Common myeloid progenitor, CD34-positive (primary cell): ENCODE results near the gene IQCN.

Experiments
- CTCF ChIA-PET: fragments of 350-600 bp; sonication (Branson Sonifier 250); formaldehyde crosslinking; loops from one replicate; lab custom pipeline; 2021; ENCODE audit warnings: antibody characterized with exemption; lab: Charles Lee
- POLR2A ChIA-PET: fragments of 350-600 bp; sonication (Branson Sonifier 250); formaldehyde crosslinking; loops from one replicate; lab custom pipeline; 2021; ENCODE audit warnings: antibody characterized with exemption; lab: Charles Lee
- DNase-seq, 3 donors: peaks; one replicate each; pipeline versions ENCODE4 v3.0.0 to v3.0.0-alpha.2; 2013
- H3K27ac ChIP-seq, 2 experiments: 1 replicate in 1 of 2; 2 replicates in 1 of 2; pipeline ENCODE4 v1.7.0; 2013; ENCODE audit warnings: inconsistent platforms in 2 of 2, low read length in 2 of 2, mild to moderate bottlenecking in 2 of 2, low read depth in 1 of 2, moderate library complexity in 1 of 2; ENCODE audit not compliant: severe bottlenecking in 2 of 2, insufficient read depth in 1 of 2, poor library complexity in 1 of 2
- H3K27me3 ChIP-seq, 5 experiments: replicated peaks in 2 of 5; 1 replicate in 3 of 5; 2 replicates in 2 of 5; pipeline versions ENCODE4 v1.6.1 to v1.7.0; 2013; ENCODE audit warnings: low read length in 4 of 5, mild to moderate bottlenecking in 2 of 5, moderate library complexity in 2 of 5, inconsistent platforms in 1 of 5; ENCODE audit not compliant: insufficient read depth in 5 of 5, control insufficient read depth in 4 of 5
- H3K36me3 ChIP-seq, 4 experiments: 1 replicate in 2 of 4; 2 replicates in 2 of 4; pipeline versions ENCODE4 v1.6.1 to v1.7.0; 2013; ENCODE audit warnings: low read length in 3 of 4, control low read depth in 1 of 4, mild to moderate bottlenecking in 1 of 4; ENCODE audit not compliant: control insufficient read depth in 4 of 4, insufficient read depth in 4 of 4
- H3K4me1 ChIP-seq, 4 experiments: 1 replicate in 3 of 4; 2 replicates in 1 of 4; pipeline versions ENCODE4 v1.6.1 to v1.7.1; 2013; ENCODE audit warnings: low read length in 3 of 4, mild to moderate bottlenecking in 3 of 4, control low read depth in 1 of 4, inconsistent platforms in 1 of 4, moderate library complexity in 1 of 4; ENCODE audit not compliant: control insufficient read depth in 4 of 4, insufficient read depth in 4 of 4; ENCODE audit errors: control extremely low read depth in 1 of 4
- H3K4me3 ChIP-seq, 7 experiments: 1 replicate in 4 of 7; 2 replicates in 3 of 7; pipeline versions ENCODE4 v1.5.1 to v1.7.0; 2013; ENCODE audit warnings: mild to moderate bottlenecking in 7 of 7, low read length in 6 of 7, moderate library complexity in 6 of 7, inconsistent platforms in 2 of 7, low read depth in 2 of 7, control low read depth in 1 of 7; ENCODE audit not compliant: insufficient read depth in 4 of 7, control insufficient read depth in 1 of 7; ENCODE audit errors: extremely low read depth in 1 of 7
- H3K9me3 ChIP-seq, 5 experiments: 1 replicate in 4 of 5; 2 replicates in 1 of 5; pipeline versions ENCODE4 v1.6.1 to v1.7.1; 2013; ENCODE audit warnings: low read length in 4 of 5, mild to moderate bottlenecking in 2 of 5, inconsistent platforms in 1 of 5, low read depth in 1 of 5, moderate library complexity in 1 of 5; ENCODE audit not compliant: control insufficient read depth in 4 of 5, insufficient read depth in 2 of 5; ENCODE audit errors: control extremely low read depth in 1 of 5
- WGBS: methylation state at CpG from one replicate; pipeline ENCODE4 v1.1.5; 2013; ENCODE audit not compliant: insufficient coverage; 5-methylcytosine and 5-hydroxymethylcytosine counted together

Gene IQCN

DNA sequence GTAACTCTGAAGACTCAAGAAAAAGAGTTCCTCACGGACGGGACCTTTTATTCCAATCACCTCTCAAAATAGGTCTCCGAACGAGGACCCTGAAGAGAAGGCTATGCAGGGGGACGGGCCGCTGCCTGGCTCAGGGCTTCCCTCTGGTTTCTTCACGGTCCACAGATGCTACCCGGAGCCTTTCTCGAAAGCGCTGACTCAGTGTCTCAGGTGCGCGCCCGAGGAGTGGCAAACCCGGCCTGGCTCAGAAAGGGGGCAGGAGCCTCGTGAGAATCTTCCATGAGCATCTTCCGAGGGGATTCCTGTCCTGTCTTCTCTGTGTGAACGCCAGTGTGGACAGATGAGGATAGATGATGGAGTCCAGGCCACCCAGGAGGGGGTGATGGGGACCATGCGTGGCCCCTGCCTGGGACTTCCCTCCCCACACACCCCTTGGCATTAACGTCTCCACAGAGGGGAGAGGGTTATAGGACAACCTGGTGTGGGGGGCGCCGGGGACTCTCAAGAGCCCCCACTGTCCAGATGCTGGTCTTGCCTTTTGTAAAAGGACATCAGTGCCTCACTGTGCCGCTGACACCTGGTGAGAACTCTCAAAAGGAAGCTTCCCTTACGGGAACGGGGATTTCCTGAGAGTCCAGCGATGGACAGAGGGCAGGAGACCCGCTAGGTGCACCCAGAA lies 32.1 kb upstream of the IQCN start:
- ChIA-PET POLR2A (no interaction called here), CTCF (interaction anchor here (0.8 to 2.2 kb wide), 2 partner anchors 10 to 16 kb away, joined by 5 to 18 read pairs; partner anchors contain the start of gene LSM4)
- Histone ChIP-seq H3K27ac (no peak overlapping the region), H3K27me3 (no peaks in the 10 kb centered on the region), H3K4me1 (peaks cover 0 to 55% (median 43%) of the 10 kb centered on the region in 4 experiments), H3K4me3 (no peak overlapping the region), H3K9me3 (no peaks in the 10 kb centered on the region), H3K36me3 (peaks cover 2 to 55% (median 29%) of the 10 kb centered on the region in 4 experiments)
- 93% methylated on average over 22 of the region's 26 CpGs for WGBS
- no peak for DNase-seq

- CTCF ChIA-PET: interaction anchor here (0.8 to 5.2 kb wide), 12 partner anchors 8 to 37 kb away, joined by 3 to 40 read pairs (median 6); partner anchors contain the start of genes JUND and LSM4
- WGBS: under 1% methylated on average over 22 of the region's 29 CpGs
- Histone ChIP-seq H3K4me3 (peak overlapping the region; percentile 25 to 77 (median 61)), H3K9me3 (no peaks in the 10 kb centered on the region), H3K4me1 (peaks cover 0 to 59% (median 43%) of the 10 kb centered on the region in 4 experiments), H3K27me3 (no peaks in the 10 kb centered on the region), H3K36me3 (peaks cover 2 to 39% (median 18%) of the 10 kb centered on the region in 4 experiments), H3K27ac (peak overlapping the region; percentile 95 to 97)
- POLR2A ChIA-PET: interaction anchor here (0.7 to 1.9 kb wide), 8 partner anchors 11 to 27 kb away, joined by 3 to 54 read pairs (median 8); partner anchors contain the start of genes JUND and LSM4
- peak; percentile 87 to 93 (median 91) for DNase-seq
These were observed 30.4 kb upstream of the IQCN start for GRCh38 chr19:18304458-18305310.

DNA sequence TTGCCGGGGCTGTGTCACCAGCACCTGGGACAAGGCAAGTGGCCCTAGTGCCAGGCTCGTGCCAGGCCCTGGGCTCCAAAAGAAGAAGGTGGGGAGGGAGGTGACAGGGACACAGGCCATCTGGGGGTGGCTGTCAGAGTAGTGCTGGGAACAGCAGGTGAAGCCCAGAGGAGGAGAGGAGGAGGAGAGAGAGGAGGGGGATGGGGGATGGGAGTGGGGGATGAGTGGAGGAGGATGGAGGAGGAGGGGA lies 29.9 kb upstream of the IQCN start:
- H3K9me3 ChIP-seq: no peaks in the 10 kb centered on the region
- peak in 2 of 3 donors; percentile 46 to 58 for DNase-seq
- CTCF ChIA-PET: interaction anchor here (1.0 to 5.2 kb wide), 10 partner anchors 9 to 37 kb away, joined by 3 to 40 read pairs (median 7); partner anchors contain the start of genes JUND and LSM4
- WGBS: 40% methylated on average over 1 of the region's 2 CpGs
- peaks cover 2 to 33% (median 15%) of the 10 kb centered on the region in 4 experiments for H3K36me3 ChIP-seq
- POLR2A ChIA-PET: interaction anchor here (1.0 to 1.9 kb wide), 6 partner anchors 11 to 26 kb away, joined by 3 to 54 read pairs (median 10); partner anchors contain the start of genes JUND and LSM4
- peaks cover 0 to 55% (median 42%) of the 10 kb centered on the region in 4 experiments for H3K4me1 ChIP-seq
- H3K27me3 ChIP-seq: no peaks in the 10 kb centered on the region
- peak overlapping the region in 6 of 7 experiments; percentile 1 to 77 (median 46) for H3K4me3 ChIP-seq
- peak overlapping the region; percentile 95 to 97 for H3K27ac ChIP-seq

GRCh38 chr19:18301718-18302111 lies 27.5 kb upstream of the IQCN start:
- CTCF ChIA-PET: interaction anchor here (1.6 to 5.2 kb wide), 4 partner anchors 9 to 23 kb away, joined by 5 to 40 read pairs (median 12); no protein-coding TSS in a partner anchor
- WGBS: 89% methylated on average over 3 of the region's 4 CpGs

DNA sequence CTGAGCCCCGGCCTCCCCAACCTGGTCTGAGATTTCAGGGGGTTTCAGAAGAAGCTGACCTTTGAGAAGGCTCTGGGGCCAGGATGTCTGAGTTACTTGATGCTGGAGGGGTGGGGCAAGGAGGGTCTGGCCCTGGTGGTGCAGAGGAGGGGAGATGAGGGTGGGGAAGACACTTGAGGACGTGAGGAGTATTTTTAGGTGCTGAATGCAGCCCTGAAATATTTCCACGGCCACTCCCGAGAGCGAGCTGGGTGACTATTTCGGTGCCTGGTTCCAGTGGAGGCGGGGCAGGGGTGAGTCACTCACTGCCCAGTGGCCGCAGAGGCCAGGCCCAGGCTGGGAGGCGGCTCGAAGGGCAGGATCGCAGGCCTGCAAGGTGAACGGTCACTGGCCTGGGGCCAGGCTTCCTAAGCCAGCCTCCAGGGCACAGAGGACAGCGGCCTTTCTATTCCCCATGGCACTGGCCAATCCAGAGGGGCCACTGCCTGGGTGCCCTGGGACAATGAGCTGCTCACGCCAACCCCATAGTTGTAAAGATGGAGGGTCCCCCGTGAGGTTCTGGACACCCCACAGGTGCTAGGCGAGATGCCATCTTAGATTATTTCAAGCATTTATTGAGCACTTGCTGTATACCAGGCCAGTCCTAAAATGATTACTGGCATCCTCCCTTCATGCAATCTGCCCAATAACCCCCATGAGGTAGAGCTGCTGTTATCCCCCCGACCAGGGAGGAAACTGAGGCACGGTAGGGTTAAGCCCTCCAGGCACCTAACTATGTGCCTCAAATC lies 26.9 kb upstream of the IQCN start:
- no peak for DNase-seq
- H3K27me3 ChIP-seq: no peaks in the 10 kb centered on the region
- no peak overlapping the region for H3K27ac ChIP-seq
- H3K36me3 ChIP-seq: peaks cover 0 to 3% (median under 1%) of the 10 kb centered on the region in 4 experiments
- H3K4me1 ChIP-seq: peaks cover 0 to 44% (median 39%) of the 10 kb centered on the region in 4 experiments
- H3K9me3 ChIP-seq: no peaks in the 10 kb centered on the region
- ChIA-PET POLR2A (interaction anchor here (0.9 kb wide), 1 partner anchor 9 kb away, joined by 4 read pairs; no protein-coding TSS in a partner anchor), CTCF (interaction anchor here (1.6 to 5.2 kb wide), 4 partner anchors 9 to 22 kb away, joined by 5 to 40 read pairs (median 12); no protein-coding TSS in a partner anchor)
- WGBS: 85% methylated on average over 14 of the region's 18 CpGs
- H3K4me3 ChIP-seq: no peak overlapping the region

More at GRCh38 chr19:18301718-18302111, 27.5 kb upstream of the IQCN start:
- no peak for DNase-seq
- H3K27ac ChIP-seq: peak overlapping the region in 1 of 2 experiments; percentile 7
- H3K4me1 ChIP-seq: peaks cover 0 to 44% (median 41%) of the 10 kb centered on the region in 4 experiments
- H3K4me3 ChIP-seq: no peak overlapping the region
- POLR2A ChIA-PET: interaction anchor here (0.9 kb wide), 1 partner anchor 10 kb away, joined by 4 read pairs; no protein-coding TSS in a partner anchor
- H3K36me3 ChIP-seq: peaks cover 0 to 9% (median 2%) of the 10 kb centered on the region in 4 experiments
- H3K9me3 ChIP-seq: no peaks in the 10 kb centered on the region
- no peaks in the 10 kb centered on the region for H3K27me3 ChIP-seq

DNA sequence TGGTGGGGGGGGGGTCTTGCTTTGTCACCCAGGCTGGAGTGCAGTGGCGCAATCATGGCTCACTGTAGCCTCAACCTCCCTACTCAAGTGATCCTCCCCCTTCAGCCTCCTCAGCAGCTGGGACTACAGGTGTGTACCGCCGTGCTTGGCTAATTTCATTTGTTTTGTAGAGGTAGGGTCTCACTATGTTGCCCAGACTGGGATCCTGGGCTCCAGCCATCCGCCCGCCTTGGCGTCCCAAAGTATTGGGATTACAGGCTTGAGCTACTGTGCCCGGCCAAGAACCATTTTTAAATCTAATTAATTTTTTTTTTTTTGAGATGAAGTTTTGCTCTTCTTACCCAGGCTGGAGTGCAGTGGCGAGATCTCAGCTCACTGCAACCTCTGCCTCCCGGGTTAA lies 25.4 kb upstream of the IQCN start:
- WGBS: 100% methylated on average over 4 of the region's 9 CpGs
- POLR2A ChIA-PET: interaction anchor here (0.6 to 0.9 kb wide), 3 partner anchors 18 to 40 kb away, joined by 3 to 5 read pairs (median 3); partner anchors contain the start of gene JUND
- H3K9me3 ChIP-seq: no peaks in the 10 kb centered on the region
- no peak overlapping the region for H3K27ac ChIP-seq
- no peak for DNase-seq
- H3K4me1 ChIP-seq: peaks cover 0 to 31% (median 24%) of the 10 kb centered on the region in 4 experiments
- H3K4me3 ChIP-seq: no peak overlapping the region
- no peaks in the 10 kb centered on the region for H3K36me3 ChIP-seq
- no peaks in the 10 kb centered on the region for H3K27me3 ChIP-seq
- CTCF ChIA-PET: interaction anchor here (0.7 to 3.1 kb wide), 3 partner anchors 20 to 25 kb away, joined by 3 to 13 read pairs (median 3); no protein-coding TSS in a partner anchor
